IPS DF 6.9 (cell line): ENCODE measurements around the gene PRR19.
"Not testable (repeated sequence)": the region's sequence is repeated elsewhere in the genome, so short reads cannot be mapped to it uniquely, and the experiment has no call there.

Source experiments
- DNase-seq: peaks from one replicate; pipeline ENCODE4 v3.0.0-alpha.2; 2013; ENCODE audit warnings: low read depth, low spot score
- H3K27ac ChIP-seq: one replicate; pipeline ENCODE4 v1.5.1; 2013; ENCODE audit warnings: low read length, control low read depth
- H3K27me3 ChIP-seq: 2 replicates; pipeline ENCODE4 v1.6.1; 2013; ENCODE audit warnings: mild to moderate bottlenecking, low read length; ENCODE audit not compliant: control insufficient read depth, insufficient read depth
- H3K36me3 ChIP-seq: 2 replicates; pipeline ENCODE4 v1.6.1; 2013; ENCODE audit warnings: low read length; ENCODE audit not compliant: control insufficient read depth, insufficient read depth
- H3K4me1 ChIP-seq: 2 replicates; pipeline ENCODE4 v1.6.1; 2013; ENCODE audit warnings: low read length; ENCODE audit not compliant: control insufficient read depth, insufficient read depth
- H3K4me3 ChIP-seq: 2 replicates; pipeline ENCODE4 v1.5.1; 2013; ENCODE audit warnings: mild to moderate bottlenecking, low read length
- H3K9me3 ChIP-seq: 2 replicates; pipeline ENCODE4 v1.6.1; 2013; ENCODE audit warnings: low read length, inconsistent platforms; ENCODE audit not compliant: control insufficient read depth, insufficient read depth
- WGBS: extraction: QIAGEN DNeasy Blood & Tissue Kit; methylation state at CpG from one replicate; pipeline ENCODE4 v1.1.7; 2013; ENCODE audit warnings: mixed read lengths, missing lambda C conversion rate; ENCODE audit not compliant: insufficient read length, insufficient coverage; 5-methylcytosine and 5-hydroxymethylcytosine counted together

Gene PRR19

GRCh38 chr19:42335971-42336370 is 34.0 kb downstream of the PRR19 start:
- no peaks in the 10 kb centered on the region for H3K9me3 ChIP-seq
- no peak for DNase-seq
- no CpG with 5 or more reads among the region's 19 CpGs for WGBS
- H3K36me3 ChIP-seq = no peaks in the 10 kb centered on the region
- H3K4me1 ChIP-seq = no peaks in the 10 kb centered on the region
- no peak overlapping the region for H3K4me3 ChIP-seq
- H3K27ac ChIP-seq = no peak overlapping the region
- no peaks in the 10 kb centered on the region for H3K27me3 ChIP-seq

- not testable (repeated sequence) for H3K4me3 ChIP-seq, H3K4me1 ChIP-seq, H3K9me3 ChIP-seq, H3K27ac ChIP-seq, H3K36me3 ChIP-seq, H3K27me3 ChIP-seq, DNase-seq
- no CpG with 5 or more reads among the region's 7 CpGs for WGBS
Measured at GRCh38 chr19:42339126-42339860, 37.4 kb downstream of the PRR19 start.

- not testable (repeated sequence) for H3K36me3 ChIP-seq, H3K4me1 ChIP-seq, H3K4me3 ChIP-seq, H3K27me3 ChIP-seq, DNase-seq, H3K27ac ChIP-seq, H3K9me3 ChIP-seq
- WGBS = no CpG with 5 or more reads among the region's 4 CpGs
Measured at GRCh38 chr19:42339922-42340321, 38.0 kb downstream of the PRR19 start.

- H3K36me3 ChIP-seq = no peaks in the 10 kb centered on the region
- no peak overlapping the region for H3K27ac ChIP-seq
- no peaks in the 10 kb centered on the region for H3K9me3 ChIP-seq
- no peak overlapping the region for H3K4me3 ChIP-seq
- H3K4me1 ChIP-seq = no peaks in the 10 kb centered on the region; the same call in 1 of the 2 replicates
- no peak for DNase-seq
- no peaks in the 10 kb centered on the region for H3K27me3 ChIP-seq
- no CpG with 5 or more reads among the region's 17 CpGs for WGBS
Measured at GRCh38 chr19:42343344-42344110, 41.6 kb downstream of the PRR19 start.

GRCh38 chr19:42344336-42344893 is 42.5 kb downstream of the PRR19 start:
- H3K27ac ChIP-seq = no peak overlapping the region
- H3K9me3 ChIP-seq = no peaks in the 10 kb centered on the region
- no peaks in the 10 kb centered on the region for H3K27me3 ChIP-seq
- no peaks in the 10 kb centered on the region; the same call in 1 of the 2 replicates for H3K4me1 ChIP-seq
- peaks cover 1% of the 10 kb centered on the region; the same call in 1 of the 2 replicates for H3K36me3 ChIP-seq
- WGBS = no CpG with 5 or more reads among the region's 18 CpGs
- no peak overlapping the region for H3K4me3 ChIP-seq
- no peak for DNase-seq

GRCh38 chr19:42345191-42345812 is 43.4 kb downstream of the PRR19 start:
- Histone ChIP-seq H3K36me3 (peaks cover 3% of the 10 kb centered on the region; the same call in 1 of the 2 replicates), H3K27me3 (no peaks in the 10 kb centered on the region), H3K4me3 (no peak overlapping the region), H3K4me1 (no peaks in the 10 kb centered on the region; the same call in 1 of the 2 replicates), H3K9me3 (no peaks in the 10 kb centered on the region), H3K27ac (no peak overlapping the region)
- WGBS = no CpG with 5 or more reads among the region's 6 CpGs
- no peak for DNase-seq

- H3K4me1 ChIP-seq = no peaks in the 10 kb centered on the region; the same call in 1 of the 2 replicates
- H3K27ac ChIP-seq = no peak overlapping the region
- DNase-seq = no peak
- H3K9me3 ChIP-seq = no peaks in the 10 kb centered on the region
- no peak overlapping the region for H3K4me3 ChIP-seq
- no peaks in the 10 kb centered on the region for H3K27me3 ChIP-seq
- peaks cover 3% of the 10 kb centered on the region; the same call in 1 of the 2 replicates for H3K36me3 ChIP-seq
- no CpG with 5 or more reads among the region's 14 CpGs for WGBS
Measured at GRCh38 chr19:42348211-42348610, 46.3 kb downstream of the PRR19 start.

GRCh38 chr19:42349378-42350107 is 47.6 kb downstream of the PRR19 start:
- no CpG with 5 or more reads among the region's 14 CpGs for WGBS
- Histone ChIP-seq H3K9me3 (no peaks in the 10 kb centered on the region), H3K27me3 (no peaks in the 10 kb centered on the region), H3K4me3 (no peak overlapping the region), H3K27ac (no peak overlapping the region), H3K36me3 (peaks cover 6% of the 10 kb centered on the region; the same call in 1 of the 2 replicates), H3K4me1 (no peaks in the 10 kb centered on the region; the same call in 1 of the 2 replicates)
- DNase-seq = no peak

- no peak overlapping the region for H3K27ac ChIP-seq
- H3K27me3 ChIP-seq = no peaks in the 10 kb centered on the region
- H3K4me3 ChIP-seq = no peak overlapping the region
- no peaks in the 10 kb centered on the region for H3K9me3 ChIP-seq
- no peaks in the 10 kb centered on the region; the same call in 1 of the 2 replicates for H3K4me1 ChIP-seq
- WGBS = no CpG with 5 or more reads among the region's 3 CpGs
- peaks cover 6% of the 10 kb centered on the region; the same call in 1 of the 2 replicates for H3K36me3 ChIP-seq
- DNase-seq = no peak
Measured at GRCh38 chr19:42350417-42350816, 48.5 kb downstream of the PRR19 start.
